Memory B cell (primary cell): ENCODE data around the gene MRPS31.
"Not testable (repeated sequence)": the region's sequence is repeated elsewhere in the genome, so short reads cannot be mapped to it uniquely, and the experiment has no call there.

Source experiments
- ATAC-seq: fragments of 150-1000 bp; cut with Tn5 transposase; 2 replicates; pipeline ENCODE4 v1.10.0; 2021; ENCODE audit warnings: low read depth, mild to moderate bottlenecking, moderate library complexity
- DNase-seq, 2 donors: peaks; one replicate each; pipeline ENCODE4 v3.0.0; 2022; ENCODE audit warnings: low spot score in 2 of 2
- H3K27ac Mint-ChIP-seq: one replicate; pipeline ENCODE4 v1.8.0; 2022; ENCODE audit warnings: mild to moderate bottlenecking, moderate library complexity, mixed read lengths
- H3K27me3 Mint-ChIP-seq: one replicate; pipeline ENCODE4 v1.8.0; 2022; ENCODE audit warnings: mixed read lengths
- H3K36me3 Mint-ChIP-seq: one replicate; pipeline ENCODE4 v1.8.0; 2022; ENCODE audit warnings: mild to moderate bottlenecking, mixed read lengths
- H3K4me1 Mint-ChIP-seq: one replicate; pipeline ENCODE4 v1.8.0; 2022; ENCODE audit warnings: mixed read lengths
- H3K4me3 Mint-ChIP-seq: one replicate; pipeline ENCODE4 v1.8.0; 2022; ENCODE audit warnings: mild to moderate bottlenecking, moderate library complexity, mixed read lengths
- H3K9me3 Mint-ChIP-seq: one replicate; pipeline ENCODE4 v1.8.0; 2022; ENCODE audit warnings: mixed read lengths

MRPS31 gene

DNA sequence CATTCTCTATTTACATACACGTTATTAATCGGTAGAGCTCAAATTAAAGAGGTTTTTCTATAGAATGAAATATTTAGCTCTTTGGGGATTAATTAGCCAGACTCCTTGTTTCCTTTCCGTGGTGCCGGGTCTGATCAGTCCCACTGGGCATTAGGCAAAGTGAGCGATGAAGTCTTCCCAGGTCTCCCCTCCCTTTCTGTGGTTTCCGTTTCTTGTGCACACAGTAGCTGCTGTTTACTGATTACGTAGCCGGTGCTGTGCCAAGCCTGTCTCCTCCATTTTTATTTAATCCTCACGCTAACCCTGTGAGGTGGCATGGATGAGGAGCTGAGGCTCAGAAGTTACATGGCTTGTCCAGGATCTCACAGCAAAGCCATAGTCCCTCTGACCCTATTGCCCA, 27.4 kb upstream of the MRPS31 start:
- Mint-ChIP-seq H3K27ac (no peak overlapping the region), H3K9me3 (no peaks in the 10 kb centered on the region), H3K27me3 (no peaks in the 10 kb centered on the region), H3K36me3 (peaks cover 10% of the 10 kb centered on the region), H3K4me1 (no peaks in the 10 kb centered on the region), H3K4me3 (peak overlapping the region; percentile 37)
- DNase-seq: no peak
- ATAC-seq: peak; percentile 48

DNA sequence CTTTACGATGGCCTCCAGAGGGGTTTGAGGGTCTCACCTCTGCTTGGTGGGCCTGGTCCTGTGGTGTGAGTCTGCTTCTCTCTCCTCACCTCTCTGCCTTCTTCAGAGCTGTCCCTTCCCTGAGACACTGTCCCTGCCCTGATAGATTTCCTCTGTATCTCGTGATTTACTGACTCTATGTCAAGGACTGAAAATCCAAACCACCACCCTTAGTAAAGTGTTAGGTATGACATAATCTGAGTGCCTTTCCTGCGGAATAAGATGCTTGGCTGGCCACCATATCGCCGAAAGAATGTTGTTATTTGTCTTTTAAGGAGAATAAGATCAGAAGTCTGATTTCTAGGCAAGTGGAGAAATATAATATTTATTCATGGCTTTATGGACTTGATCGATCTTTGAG, 25.7 kb upstream of the MRPS31 start:
- peaks cover 9% of the 10 kb centered on the region for H3K36me3 Mint-ChIP-seq

GRCh38 chr13:40794414-40795368, 23.7 kb upstream of the MRPS31 start:
- DNase-seq: no peak
- H3K4me1 Mint-ChIP-seq: peaks cover 3% of the 10 kb centered on the region
- H3K27me3 Mint-ChIP-seq: no peaks in the 10 kb centered on the region
- H3K27ac Mint-ChIP-seq: no peak overlapping the region
- H3K4me3 Mint-ChIP-seq: no peak overlapping the region
- H3K36me3 Mint-ChIP-seq: peaks cover 6% of the 10 kb centered on the region
- H3K9me3 Mint-ChIP-seq: no peaks in the 10 kb centered on the region
- ATAC-seq: no peak

More for the DNA sequence above, 25.7 kb upstream of the MRPS31 start:
- peaks cover 3% of the 10 kb centered on the region for H3K4me1 Mint-ChIP-seq
- H3K27ac Mint-ChIP-seq: no peak overlapping the region
- no peaks in the 10 kb centered on the region for H3K9me3 Mint-ChIP-seq
- ATAC-seq (no peak), DNase-seq (no peak)
- no peak overlapping the region for H3K4me3 Mint-ChIP-seq
- no peaks in the 10 kb centered on the region for H3K27me3 Mint-ChIP-seq

- no peak overlapping the region for H3K27ac Mint-ChIP-seq
- H3K9me3 Mint-ChIP-seq: no peaks in the 10 kb centered on the region
- peaks cover 5% of the 10 kb centered on the region for H3K4me1 Mint-ChIP-seq
- ATAC-seq (no peak), DNase-seq (no peak)
- H3K36me3 Mint-ChIP-seq: peaks cover 2% of the 10 kb centered on the region
- no peak overlapping the region for H3K4me3 Mint-ChIP-seq
- H3K27me3 Mint-ChIP-seq: no peaks in the 10 kb centered on the region
Measured at GRCh38 chr13:40793339-40793738, 22.3 kb upstream of the MRPS31 start.

- H3K27ac Mint-ChIP-seq: peak overlapping the region; percentile 32
- H3K36me3 Mint-ChIP-seq: peaks cover 2% of the 10 kb centered on the region
- H3K27me3 Mint-ChIP-seq: no peaks in the 10 kb centered on the region
- DNase-seq: no peak
- peaks cover 5% of the 10 kb centered on the region for H3K4me1 Mint-ChIP-seq
- ATAC-seq: no peak
- no peaks in the 10 kb centered on the region for H3K9me3 Mint-ChIP-seq
- H3K4me3 Mint-ChIP-seq: no peak overlapping the region
Measured at GRCh38 chr13:40792284-40793051, 21.5 kb upstream of the MRPS31 start.

DNA sequence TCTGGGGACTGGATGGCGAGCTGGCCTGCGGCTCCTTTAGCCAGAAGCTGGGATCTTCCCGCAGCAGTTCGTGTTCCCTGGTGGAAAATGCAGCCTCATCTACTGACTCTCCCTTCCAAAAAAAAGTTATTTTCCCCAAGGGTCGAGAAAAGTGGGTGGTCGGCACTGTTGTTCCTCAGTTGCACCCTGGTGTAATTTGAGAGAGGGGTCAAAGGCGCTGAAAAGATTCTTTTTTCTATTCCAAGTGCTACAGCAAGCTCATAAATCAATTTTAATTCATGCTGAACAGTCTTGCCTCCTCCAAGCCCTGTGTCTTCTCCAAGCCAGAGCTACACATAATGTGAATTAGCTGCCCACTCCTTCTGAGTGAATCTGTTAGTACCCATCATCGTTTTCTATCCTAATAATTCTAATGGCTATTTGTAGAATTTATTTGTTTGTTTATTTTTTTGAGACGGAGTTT, 19.2 kb upstream of the MRPS31 start:
- ATAC-seq (peak; percentile 1), DNase-seq (no peak)
- H3K27me3 Mint-ChIP-seq: no peaks in the 10 kb centered on the region
- H3K9me3 Mint-ChIP-seq: no peaks in the 10 kb centered on the region
- no peak overlapping the region for H3K27ac Mint-ChIP-seq
- H3K4me3 Mint-ChIP-seq: peak overlapping the region; percentile 73
- H3K36me3 Mint-ChIP-seq: peaks cover 2% of the 10 kb centered on the region
- H3K4me1 Mint-ChIP-seq: peaks cover 5% of the 10 kb centered on the region

DNA sequence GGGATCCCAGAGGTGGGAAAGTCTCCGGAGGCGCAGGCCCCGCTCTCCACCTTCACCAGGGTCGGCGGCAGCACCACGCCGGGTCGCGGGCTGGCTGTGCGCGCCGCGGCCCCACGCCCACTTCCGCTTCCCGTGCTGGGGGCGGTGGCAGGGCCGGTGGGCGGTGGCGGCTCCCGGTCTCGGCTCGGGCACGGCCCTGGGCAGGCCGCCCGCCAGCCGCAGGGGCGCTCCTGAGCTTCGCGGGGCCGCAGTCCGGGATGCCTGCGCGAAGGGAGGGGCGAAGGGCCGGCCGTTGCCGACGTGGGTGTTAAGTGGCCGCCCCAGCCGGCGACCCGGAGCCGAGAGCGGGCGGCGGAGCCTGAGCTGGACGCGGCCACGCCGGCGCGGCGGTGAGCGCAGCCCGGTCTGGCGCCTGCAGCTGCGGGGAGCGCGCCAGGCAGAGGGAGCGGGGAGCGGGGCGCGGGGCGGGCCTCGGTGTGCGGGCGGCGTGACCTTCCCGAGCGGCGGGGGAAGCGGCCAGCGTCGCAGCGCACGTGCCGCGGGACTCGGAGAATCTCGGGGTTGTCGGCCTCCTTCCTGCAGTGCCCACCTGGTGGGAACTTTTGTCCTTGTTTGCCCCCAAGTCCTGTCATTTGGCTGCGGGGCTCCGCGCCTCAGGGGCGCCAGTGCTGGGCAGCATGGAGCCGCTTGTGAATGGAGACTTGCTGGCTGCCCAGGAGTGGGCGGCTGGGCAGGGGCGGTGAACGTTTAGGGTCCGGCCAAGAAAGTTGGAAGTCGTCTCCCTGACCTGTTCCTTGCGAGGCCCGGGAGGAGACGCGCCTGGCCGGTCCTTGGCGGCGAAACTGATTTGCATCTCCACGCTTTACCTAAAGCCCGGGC, 18.5 kb upstream of the MRPS31 start, which contains the start of gene SLC25A15:
Gene SLC25A15 (plus strand): TSS at position 337 of the 879 bp plus-strand sequence. CDS start 3,616 bp downstream, outside the sequence.
- peaks cover 5% of the 10 kb centered on the region for H3K4me1 Mint-ChIP-seq
- H3K27ac Mint-ChIP-seq: peak within 1 kb of the TSS; percentile 6
- DNase-seq (peak; percentile 49 to 65), ATAC-seq (peak; percentile 92)
- H3K36me3 Mint-ChIP-seq: no peaks in the 10 kb centered on the region
- peak within 1 kb of the TSS; percentile 76 for H3K4me3 Mint-ChIP-seq
- H3K9me3 Mint-ChIP-seq: no peaks in the 10 kb centered on the region
- no peaks in the 10 kb centered on the region for H3K27me3 Mint-ChIP-seq

DNA sequence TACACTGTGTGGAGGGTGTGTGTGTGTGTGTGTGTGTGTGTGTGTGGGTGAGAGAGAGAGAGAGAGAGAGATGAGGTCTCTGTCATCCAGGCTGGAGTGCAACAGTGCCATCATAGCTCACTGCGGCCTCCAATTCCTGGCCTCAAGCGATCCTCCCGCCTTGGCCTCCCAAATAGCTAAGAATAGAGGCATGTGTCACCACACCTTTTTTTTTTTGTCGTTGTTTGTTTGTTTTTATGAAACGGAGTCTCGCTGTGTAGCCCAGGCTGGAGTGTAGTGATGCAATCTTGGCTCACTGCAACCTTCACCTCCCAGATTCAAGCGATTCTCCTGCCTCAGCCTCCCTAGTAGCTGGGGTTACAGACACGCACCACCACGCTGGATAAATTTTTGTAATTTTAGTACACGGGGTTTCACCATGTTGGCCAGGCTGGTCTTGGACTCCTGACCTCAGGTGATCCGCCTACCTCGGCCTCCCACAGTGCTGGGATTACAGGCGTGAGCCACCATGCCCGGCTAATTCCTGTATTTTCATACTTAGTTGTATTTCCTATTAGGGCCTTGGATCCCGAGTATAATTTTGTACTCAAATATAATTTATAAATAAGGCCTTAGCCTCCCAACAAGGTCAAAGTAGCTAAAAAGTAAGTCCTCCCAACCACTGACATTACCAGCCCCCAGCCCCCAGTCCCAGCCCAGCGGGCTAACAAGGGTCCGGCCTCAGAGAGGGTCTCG, 17.7 kb upstream of the MRPS31 start:
- not testable (repeated sequence) for H3K36me3 Mint-ChIP-seq, DNase-seq, ATAC-seq, H3K27me3 Mint-ChIP-seq, H3K4me1 Mint-ChIP-seq, H3K9me3 Mint-ChIP-seq
- peak overlapping the region; percentile 76 for H3K4me3 Mint-ChIP-seq
- peak overlapping the region; percentile 6 for H3K27ac Mint-ChIP-seq

DNA sequence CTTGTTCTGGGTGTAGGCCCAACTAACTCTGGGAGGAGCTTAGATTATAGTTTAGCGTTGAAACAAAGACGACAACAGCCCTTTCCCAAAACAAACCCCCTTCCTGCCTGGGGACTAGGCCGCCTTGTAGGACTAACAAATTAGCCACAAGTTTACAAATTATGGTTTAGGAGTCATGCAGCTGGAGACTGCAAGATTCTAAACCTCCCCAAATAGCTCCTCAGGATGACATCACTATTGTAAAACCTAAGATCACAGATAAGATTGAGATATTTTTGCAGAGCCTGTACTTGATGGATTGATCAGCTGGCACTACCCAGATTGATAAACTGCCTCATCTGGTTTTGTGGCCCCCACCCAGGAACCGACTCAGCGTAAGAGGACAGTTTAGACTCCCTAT, 16.1 kb upstream of the MRPS31 start:
- ATAC-seq: no peak
- peak overlapping the region; percentile 7 for H3K4me3 Mint-ChIP-seq
- no peaks in the 10 kb centered on the region for H3K27me3 Mint-ChIP-seq
- no peak for DNase-seq
- no peaks in the 10 kb centered on the region for H3K36me3 Mint-ChIP-seq
- H3K9me3 Mint-ChIP-seq: no peaks in the 10 kb centered on the region
- peaks cover 2% of the 10 kb centered on the region for H3K4me1 Mint-ChIP-seq
- no peak overlapping the region for H3K27ac Mint-ChIP-seq

- Mint-ChIP-seq H3K9me3 (no peaks in the 10 kb centered on the region), H3K36me3 (no peaks in the 10 kb centered on the region), H3K27ac (no peak overlapping the region), H3K4me1 (peaks cover 5% of the 10 kb centered on the region), H3K4me3 (no peak overlapping the region), H3K27me3 (no peaks in the 10 kb centered on the region)
- DNase-seq (no peak), ATAC-seq (no peak)
Measured at GRCh38 chr13:40786568-40786996, 15.6 kb upstream of the MRPS31 start.

- Mint-ChIP-seq H3K9me3 (no peaks in the 10 kb centered on the region), H3K4me3 (no peak overlapping the region), H3K36me3 (no peaks in the 10 kb centered on the region), H3K27ac (no peak overlapping the region), H3K4me1 (peaks cover 7% of the 10 kb centered on the region), H3K27me3 (no peaks in the 10 kb centered on the region)
- ATAC-seq: no peak
- DNase-seq: no peak
Measured at GRCh38 chr13:40784540-40784939, 13.6 kb upstream of the MRPS31 start.

GRCh38 chr13:40782971-40783370, 12.0 kb upstream of the MRPS31 start:
- DNase-seq, H3K9me3 Mint-ChIP-seq, H3K4me1 Mint-ChIP-seq, H3K27me3 Mint-ChIP-seq, ATAC-seq, H3K36me3 Mint-ChIP-seq, H3K4me3 Mint-ChIP-seq, H3K27ac Mint-ChIP-seq: not testable (repeated sequence)

DNA sequence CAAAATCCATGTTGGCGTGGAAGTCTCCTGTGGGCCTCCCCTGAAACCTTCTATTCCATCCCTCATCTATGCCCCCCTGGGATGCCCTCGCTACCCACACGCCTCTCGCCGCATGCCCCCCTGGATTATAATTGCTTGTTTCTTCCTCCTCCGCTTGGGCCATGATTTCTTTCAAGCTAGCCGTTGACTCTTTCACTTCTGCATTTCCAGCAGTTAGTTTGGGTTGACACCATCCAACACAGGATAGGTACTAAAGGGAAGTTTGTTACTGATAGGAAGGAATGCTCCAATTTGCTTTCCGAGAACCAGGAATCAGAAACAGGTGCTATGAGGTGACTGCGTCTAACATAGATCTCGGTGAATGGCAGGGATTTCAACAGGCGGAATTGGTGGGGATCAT, 10.7 kb upstream of the MRPS31 start:
- no peak overlapping the region for H3K27ac Mint-ChIP-seq
- DNase-seq: no peak
- ATAC-seq: peak; percentile 18
- H3K9me3 Mint-ChIP-seq: no peaks in the 10 kb centered on the region
- peaks cover 15% of the 10 kb centered on the region for H3K4me1 Mint-ChIP-seq
- H3K36me3 Mint-ChIP-seq: no peaks in the 10 kb centered on the region
- H3K4me3 Mint-ChIP-seq: no peak overlapping the region
- no peaks in the 10 kb centered on the region for H3K27me3 Mint-ChIP-seq
